Measurements from ENCODE around the gene GSTA5.
"Not testable (repeated sequence)": the region's sequence is repeated elsewhere in the genome, so short reads cannot be mapped to it uniquely, and the experiment has no call there.

GSTA5 gene

GRCh38 chr6:52840763-52841585, at the start of gene GSTA5:
GSTA5 (minus strand) TSS chr6:52840813.
- no peak for DNase-seq (ENCODE audit: low spot score)

GRCh38 chr6:52890018-52890417, 49.4 kb upstream of the GSTA5 start:
- DNase-seq (ENCODE audit: low spot score) = no peak

GRCh38 chr6:52887910-52888524, 47.4 kb upstream of the GSTA5 start:
- DNase-seq (ENCODE audit: low spot score) = no peak

- peak; percentile 78 for DNase-seq (ENCODE audit: low spot score)
Measured at GRCh38 chr6:52881996-52882841, 41.6 kb upstream of the GSTA5 start.

GRCh38 chr6:52881662-52881995, 41.0 kb upstream of the GSTA5 start:
- no peak for DNase-seq (ENCODE audit: low spot score)

- no peak for DNase-seq (ENCODE audit: low spot score)
Measured at GRCh38 chr6:52877786-52878185, 37.2 kb upstream of the GSTA5 start.

- DNase-seq (ENCODE audit: low spot score) = no peak
Measured at GRCh38 chr6:52877168-52877567, 36.6 kb upstream of the GSTA5 start.

GRCh38 chr6:52876056-52876787, 35.6 kb upstream of the GSTA5 start:
- DNase-seq (ENCODE audit: low spot score) = no peak

- DNase-seq (ENCODE audit: low spot score) = no peak
Measured at GRCh38 chr6:52872031-52872430, 31.4 kb upstream of the GSTA5 start.

- no peak for DNase-seq (ENCODE audit: low spot score)
Measured at GRCh38 chr6:52871621-52872020, 31.0 kb upstream of the GSTA5 start.

GRCh38 chr6:52870335-52871091, 29.9 kb upstream of the GSTA5 start:
- DNase-seq (ENCODE audit: low spot score) = not testable (repeated sequence)

- DNase-seq (ENCODE audit: low spot score) = not testable (repeated sequence)
Measured at GRCh38 chr6:52868899-52869298, 28.3 kb upstream of the GSTA5 start.

GRCh38 chr6:52868240-52868639, 27.6 kb upstream of the GSTA5 start:
- no peak for DNase-seq (ENCODE audit: low spot score)

- DNase-seq (ENCODE audit: low spot score) = not testable (repeated sequence)
Measured at GRCh38 chr6:52861151-52861550, 20.5 kb upstream of the GSTA5 start.

GRCh38 chr6:52858416-52858815, 17.8 kb upstream of the GSTA5 start:
- no peak for DNase-seq (ENCODE audit: low spot score)

- not testable (repeated sequence) for DNase-seq (ENCODE audit: low spot score)
Measured at GRCh38 chr6:52856137-52856536, 15.5 kb upstream of the GSTA5 start.

GRCh38 chr6:52849137-52849536, 8.5 kb upstream of the GSTA5 start:
- no peak for DNase-seq (ENCODE audit: low spot score)

GRCh38 chr6:52846002-52846401, 5.4 kb upstream of the GSTA5 start:
- DNase-seq (ENCODE audit: low spot score) = no peak

GRCh38 chr6:52843605-52844004, 3.0 kb upstream of the GSTA5 start:
- no peak for DNase-seq (ENCODE audit: low spot score)

GRCh38 chr6:52839124-52840055, 1.2 kb downstream of the GSTA5 start:
- DNase-seq (ENCODE audit: low spot score) = peak; percentile 79

Data from kidney capillary endothelial cell (primary cell).